Urothelium cell line (cell line): ENCODE results near the gene CHRNA4.

Source experiments
- DNase-seq: peaks from one replicate; pipeline ENCODE4 v3.0.0; 2011; ENCODE audit warnings: low spot score, mixed read lengths
- FAIRE-seq: peaks from 2 replicates; lab custom pipeline; 2011; peaks lifted over from hg19 to GRCh38; lab: Jason Lieb, UNC

The CHRNA4 gene

GRCh38 chr20:63360850-63361518, at the start of gene CHRNA4:
Gene CHRNA4, minus strand, starts transcription at chr20:63361349. Its CDS starts 184 bp downstream, at chr20:63361165.
- FAIRE-seq (no peak), DNase-seq (peak; percentile 46)

GRCh38 chr20:63409834-63410435, 48.8 kb upstream of the CHRNA4 start:
- no peak for FAIRE-seq

GRCh38 chr20:63409066-63409833, 48.1 kb upstream of the CHRNA4 start:
- DNase-seq (no peak), FAIRE-seq (peak; percentile 82)

More at GRCh38 chr20:63409834-63410435, 48.8 kb upstream of the CHRNA4 start:
- no peak for DNase-seq

GRCh38 chr20:63408684-63409046, 47.5 kb upstream of the CHRNA4 start:
- DNase-seq (no peak), FAIRE-seq (no peak)

- DNase-seq (no peak), FAIRE-seq (no peak)
These were observed 47.0 kb upstream of the CHRNA4 start for GRCh38 chr20:63407928-63408683.

GRCh38 chr20:63406617-63407245, 45.6 kb upstream of the CHRNA4 start:
- DNase-seq (no peak), FAIRE-seq (no peak)

GRCh38 chr20:63406011-63406410, 44.9 kb upstream of the CHRNA4 start:
- FAIRE-seq (no peak), DNase-seq (no peak)

- DNase-seq = no peak
- no peak for FAIRE-seq
These were observed 44.1 kb upstream of the CHRNA4 start for GRCh38 chr20:63405102-63405730.

GRCh38 chr20:63404129-63405085, 43.3 kb upstream of the CHRNA4 start:
- no peak for DNase-seq
- no peak for FAIRE-seq

- no peak for DNase-seq
- FAIRE-seq = peak; percentile 99
These were observed 42.4 kb upstream of the CHRNA4 start for GRCh38 chr20:63403403-63404105.

- DNase-seq (no peak), FAIRE-seq (peak; percentile 9)
These were observed 41.7 kb upstream of the CHRNA4 start for GRCh38 chr20:63402860-63403220.

GRCh38 chr20:63402181-63402859, 41.2 kb upstream of the CHRNA4 start:
- no peak for DNase-seq
- FAIRE-seq = peak; percentile 27

- DNase-seq (no peak), FAIRE-seq (peak; percentile 74)
These were observed 40.4 kb upstream of the CHRNA4 start for GRCh38 chr20:63401384-63402110.

- DNase-seq (no peak), FAIRE-seq (peak; percentile 74)
These were observed 39.5 kb upstream of the CHRNA4 start for GRCh38 chr20:63400486-63401210.

- FAIRE-seq = no peak
These were observed 38.6 kb upstream of the CHRNA4 start for GRCh38 chr20:63399596-63400375.

More at GRCh38 chr20:63399596-63400375, 38.6 kb upstream of the CHRNA4 start:
- DNase-seq = no peak
